ENCODE measurements around the gene SLC22A7. TPM values are rescaled to one million over a fixed set of nuclear protein-coding genes. Genes with fewer than 3 reads are reported as not detected.

Gene SLC22A7
- total and polyA plus RNA-seq, 4 donors, result not detected

GRCh38 chr6:43277643-43278523 lies 20.2 kb upstream of the SLC22A7 start:
- Histone ChIP-seq H3K4me3 (no peak overlapping the region), H3K27ac (ENCODE audit: low read depth in 1 of 2, low read length in 1 of 2) (no peak overlapping the region), H3K9me3 (ENCODE audit: control insufficient read depth in 4 of 4, insufficient read depth in 3 of 4, low read length in 3 of 4) (peaks cover 0 to 4% (median 0%) of the 10 kb centered on the region in 4 donors), H3K9ac (ENCODE audit: insufficient read depth in 1 of 2, low read length in 2 of 2) (no peak overlapping the region), H3K36me3 (ENCODE audit: control insufficient read depth in 4 of 4, insufficient read depth in 4 of 4, low read length in 4 of 4) (no peaks in the 10 kb centered on the region), H3K27me3 (ENCODE audit: control insufficient read depth in 3 of 3, insufficient read depth in 3 of 3, low read length in 2 of 3) (peaks cover 0 to 21% (median 8%) of the 10 kb centered on the region in 3 donors), H3K4me1 (ENCODE audit: control insufficient read depth in 5 of 5, insufficient read depth in 5 of 5, low read length in 5 of 5) (peaks cover 0 to 22% (median 4%) of the 10 kb centered on the region in 5 donors)
- ATAC-seq (ENCODE audit: insufficient read depth, low FRiP score) (no peak), DNase-seq (no peak)
- WGBS, 2 donors, result 73 to 82% methylated on average over 13 of the region's 13 CpGs
- TF ChIP-seq CTCF (IDR thresholded peaks at IDR 0.05; ENCODE audit: control extremely low read depth, extremely low read depth), result no peak

- H3K27me3 ChIP-seq (ENCODE audit: control insufficient read depth in 3 of 3, insufficient read depth in 3 of 3, low read length in 2 of 3), result peaks cover 3 to 21% (median 7%) of the 10 kb centered on the region in 3 donors
Observed at GRCh38 chr6:43278524-43279078, 19.5 kb upstream of the SLC22A7 start.

GRCh38 chr6:43280234-43280633 lies 17.8 kb upstream of the SLC22A7 start:
- Histone ChIP-seq H3K4me3 (no peak overlapping the region), H3K27me3 (ENCODE audit: control insufficient read depth in 3 of 3, insufficient read depth in 3 of 3, low read length in 2 of 3) (peaks cover 0 to 17% (median 10%) of the 10 kb centered on the region in 3 donors), H3K4me1 (ENCODE audit: control insufficient read depth in 5 of 5, insufficient read depth in 5 of 5, low read length in 5 of 5) (peaks cover 0 to 22% (median 4%) of the 10 kb centered on the region in 5 donors), H3K36me3 (ENCODE audit: control insufficient read depth in 4 of 4, insufficient read depth in 4 of 4, low read length in 4 of 4) (no peaks in the 10 kb centered on the region), H3K9me3 (ENCODE audit: control insufficient read depth in 4 of 4, insufficient read depth in 3 of 4, low read length in 3 of 4) (peaks cover 0 to 4% (median 0%) of the 10 kb centered on the region in 4 donors), H3K9ac (ENCODE audit: insufficient read depth in 1 of 2, low read length in 2 of 2) (no peak overlapping the region), H3K27ac (ENCODE audit: low read depth in 1 of 2, low read length in 1 of 2) (no peak overlapping the region)
- ATAC-seq (ENCODE audit: insufficient read depth, low FRiP score) (no peak), DNase-seq (no peak)
- TF ChIP-seq CTCF (IDR thresholded peaks at IDR 0.05; ENCODE audit: control extremely low read depth, extremely low read depth), result no peak
- 84 to 88% methylated on average over 2 of the region's 2 CpGs for WGBS, 2 donors

More at GRCh38 chr6:43278524-43279078, 19.5 kb upstream of the SLC22A7 start:
- no peak overlapping the region for H3K4me3 ChIP-seq
- H3K9ac ChIP-seq (ENCODE audit: insufficient read depth in 1 of 2, low read length in 2 of 2), result no peak overlapping the region
- no peak for TF ChIP-seq CTCF (IDR thresholded peaks at IDR 0.05; ENCODE audit: control extremely low read depth, extremely low read depth)
- no peak for ATAC-seq (ENCODE audit: insufficient read depth, low FRiP score)
- no peak for DNase-seq
- peaks cover 0 to 4% (median 0%) of the 10 kb centered on the region in 4 donors for H3K9me3 ChIP-seq (ENCODE audit: control insufficient read depth in 4 of 4, insufficient read depth in 3 of 4, low read length in 3 of 4)
- no peaks in the 10 kb centered on the region for H3K36me3 ChIP-seq (ENCODE audit: control insufficient read depth in 4 of 4, insufficient read depth in 4 of 4, low read length in 4 of 4)
- peaks cover 0 to 22% (median 4%) of the 10 kb centered on the region in 5 donors for H3K4me1 ChIP-seq (ENCODE audit: control insufficient read depth in 5 of 5, insufficient read depth in 5 of 5, low read length in 5 of 5)
- H3K27ac ChIP-seq (ENCODE audit: low read depth in 1 of 2, low read length in 1 of 2), result no peak overlapping the region
- 74 to 78% methylated on average over 4 of the region's 4 CpGs for WGBS, 2 donors

All from lung (tissue), 12 donors.